ENCODE results near the gene MYL5.

The MYL5 gene

GRCh38 chr4:675036-675882 is 917 bp downstream of the MYL5 start:
- DNase-seq = peak in 2 of 6 experiments; percentile 31 to 45

- no peak for DNase-seq
Measured at GRCh38 chr4:675980-676870, 1.9 kb downstream of the MYL5 start.

GRCh38 chr4:676871-677235 is 2.5 kb downstream of the MYL5 start:
- DNase-seq = no peak

GRCh38 chr4:677431-678293 is 3.3 kb downstream of the MYL5 start:
- DNase-seq = no peak

- DNase-seq = no peak
Measured at GRCh38 chr4:678331-679103, 4.2 kb downstream of the MYL5 start.

- DNase-seq = no peak
Measured at GRCh38 chr4:679104-679481, 4.8 kb downstream of the MYL5 start.

GRCh38 chr4:679629-680028 is 5.3 kb downstream of the MYL5 start:
- DNase-seq = no peak

GRCh38 chr4:680091-680490 is 5.7 kb downstream of the MYL5 start:
- no peak for DNase-seq

- DNase-seq = no peak
Measured at GRCh38 chr4:680551-680927, 6.2 kb downstream of the MYL5 start.

- peak in 5 of 6 experiments; percentile 26 to 46 (median 29) for DNase-seq
Measured at GRCh38 chr4:680928-681645, 6.7 kb downstream of the MYL5 start.

GRCh38 chr4:681736-682451 is 7.6 kb downstream of the MYL5 start:
- DNase-seq = peak in 5 of 6 experiments; percentile 12 to 69 (median 41)

GRCh38 chr4:682490-683172 is 8.3 kb downstream of the MYL5 start:
- no peak for DNase-seq

GRCh38 chr4:683247-683897 is 9.0 kb downstream of the MYL5 start:
- no peak for DNase-seq

GRCh38 chr4:683982-684622 is 9.8 kb downstream of the MYL5 start:
- peak in 3 of 6 experiments; percentile 16 to 22 (median 22) for DNase-seq

- DNase-seq = no peak
Measured at GRCh38 chr4:684623-685327, 10.4 kb downstream of the MYL5 start.

GRCh38 chr4:685679-686412 is 11.5 kb downstream of the MYL5 start:
- DNase-seq = no peak

GRCh38 chr4:686413-687040 is 12.2 kb downstream of the MYL5 start:
- DNase-seq = no peak
